ENCODE measurements around the gene SMTNL2.

SMTNL2 gene

GRCh38 chr17:4584101-4584916 lies at the start of gene SMTNL2:
Gene SMTNL2 (plus strand): TSS chr17:4584529. CDS start chr17:4584606, 77 bp downstream.
- peak; percentile 14 to 21 for DNase-seq

- no peak for DNase-seq
Measured at GRCh38 chr17:4534928-4535666, 49.2 kb upstream of the SMTNL2 start.

GRCh38 chr17:4535667-4536258 lies 48.6 kb upstream of the SMTNL2 start:
- no peak for DNase-seq

- no peak for DNase-seq
Measured at GRCh38 chr17:4536259-4536741, 48.0 kb upstream of the SMTNL2 start.

- no peak for DNase-seq
Measured at GRCh38 chr17:4536742-4537411, 47.5 kb upstream of the SMTNL2 start.

- DNase-seq = no peak
Measured at GRCh38 chr17:4537451-4538235, 46.7 kb upstream of the SMTNL2 start.

- DNase-seq = no peak
Measured at GRCh38 chr17:4538236-4539002, 45.9 kb upstream of the SMTNL2 start.

GRCh38 chr17:4539025-4539424 lies 45.3 kb upstream of the SMTNL2 start:
- DNase-seq = no peak

GRCh38 chr17:4539576-4540223 lies 44.6 kb upstream of the SMTNL2 start:
- DNase-seq = no peak

GRCh38 chr17:4540224-4540651 lies 44.1 kb upstream of the SMTNL2 start:
- no peak for DNase-seq

- no peak for DNase-seq
Measured at GRCh38 chr17:4540687-4541327, 43.5 kb upstream of the SMTNL2 start.

GRCh38 chr17:4541328-4542002 lies 42.9 kb upstream of the SMTNL2 start:
- no peak for DNase-seq

GRCh38 chr17:4542003-4542725 lies 42.2 kb upstream of the SMTNL2 start:
- no peak for DNase-seq

GRCh38 chr17:4542726-4543191 lies 41.6 kb upstream of the SMTNL2 start:
- no peak for DNase-seq

- DNase-seq = no peak
Measured at GRCh38 chr17:4543557-4544026, 40.7 kb upstream of the SMTNL2 start.

GRCh38 chr17:4544135-4544950 lies 40.0 kb upstream of the SMTNL2 start:
- DNase-seq = no peak

- no peak for DNase-seq
Measured at GRCh38 chr17:4544951-4545216, 39.4 kb upstream of the SMTNL2 start.
